Measurements from ENCODE around the gene DYNC1I2. TPM values are rescaled to one million over a fixed set of nuclear protein-coding genes. Genes with fewer than 3 reads are reported as not detected.
A peak's percentile ranks its signal among the peaks of the same experiment; 100 is the strongest.

DYNC1I2 gene
- total and polyA plus RNA-seq, 2 donors (not counting 1 experiment from before 2014, with no cell fraction given): 109 to 238 TPM

DNA sequence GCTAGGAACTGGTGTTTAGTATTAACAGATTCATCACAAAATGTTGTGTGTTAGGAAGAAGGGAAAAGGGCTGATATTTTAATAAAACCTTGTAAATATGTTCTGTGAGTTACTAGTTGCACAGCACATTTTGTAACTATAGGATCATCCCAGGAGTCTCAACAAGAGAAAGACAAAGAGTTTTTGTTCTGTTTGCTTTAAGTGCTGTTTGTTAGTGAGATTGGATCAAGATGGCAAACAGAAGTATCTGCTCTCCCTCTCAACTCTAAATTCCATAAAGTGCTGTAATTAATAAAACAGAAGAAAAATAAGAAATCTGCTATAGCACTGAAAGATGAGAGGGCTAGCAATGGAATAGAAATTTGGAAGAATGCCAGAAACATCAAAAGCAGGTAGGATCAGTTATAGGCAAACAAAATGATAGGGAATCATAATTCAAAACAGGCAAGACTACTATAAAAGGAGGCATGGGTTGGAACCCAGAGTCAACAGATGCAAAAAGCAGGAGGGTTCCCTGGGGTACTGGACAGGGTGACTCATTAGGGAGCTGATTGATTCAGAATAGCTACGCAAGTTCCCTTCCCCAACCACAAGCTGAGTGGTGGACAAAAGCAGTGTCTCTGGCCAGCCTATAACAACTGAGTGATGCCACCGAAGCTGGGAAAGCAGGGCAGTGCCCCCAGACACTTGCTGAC, 75.8 kb downstream of the DYNC1I2 start:
- no peaks in the 10 kb centered on the region for H3K9me3 ChIP-seq (ENCODE audit: control insufficient read depth, insufficient read depth, low read depth, low read length)
- H3K4me2 ChIP-seq (ENCODE audit: extremely low read depth, insufficient read depth, low read length): no peak overlapping the region
- no peak overlapping the region for H3K4me3 ChIP-seq (replicated peaks in 1 of 4; ENCODE audit: control extremely low read depth in 1 of 4, insufficient read depth in 1 of 4, low read depth in 3 of 4, low read length in 4 of 4)
- no peaks in the 10 kb centered on the region for H3K4me1 ChIP-seq (ENCODE audit: control insufficient read depth, extremely low read depth, insufficient read depth, low read length)
- TF ChIP-seq, protein P1, sequence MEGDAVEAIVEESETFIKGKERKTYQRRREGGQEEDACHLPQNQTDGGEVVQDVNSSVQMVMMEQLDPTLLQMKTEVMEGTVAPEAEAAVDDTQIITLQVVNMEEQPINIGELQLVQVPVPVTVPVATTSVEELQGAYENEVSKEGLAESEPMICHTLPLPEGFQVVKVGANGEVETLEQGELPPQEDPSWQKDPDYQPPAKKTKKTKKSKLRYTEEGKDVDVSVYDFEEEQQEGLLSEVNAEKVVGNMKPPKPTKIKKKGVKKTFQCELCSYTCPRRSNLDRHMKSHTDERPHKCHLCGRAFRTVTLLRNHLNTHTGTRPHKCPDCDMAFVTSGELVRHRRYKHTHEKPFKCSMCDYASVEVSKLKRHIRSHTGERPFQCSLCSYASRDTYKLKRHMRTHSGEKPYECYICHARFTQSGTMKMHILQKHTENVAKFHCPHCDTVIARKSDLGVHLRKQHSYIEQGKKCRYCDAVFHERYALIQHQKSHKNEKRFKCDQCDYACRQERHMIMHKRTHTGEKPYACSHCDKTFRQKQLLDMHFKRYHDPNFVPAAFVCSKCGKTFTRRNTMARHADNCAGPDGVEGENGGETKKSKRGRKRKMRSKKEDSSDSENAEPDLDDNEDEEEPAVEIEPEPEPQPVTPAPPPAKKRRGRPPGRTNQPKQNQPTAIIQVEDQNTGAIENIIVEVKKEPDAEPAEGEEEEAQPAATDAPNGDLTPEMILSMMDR (conservative IDR thresholded peaks at IDR 0.05 in 1 of 2, IDR thresholded peaks at IDR 0.05 in 1 of 2; ENCODE audit: low read depth in 1 of 2, low read length in 2 of 2): no peak
- TF ChIP-seq EZH2 (IDR thresholded peaks at IDR 0.05; ENCODE audit: low read length, missing control alignments): no peak
- H3K27me3 ChIP-seq (ENCODE audit: control insufficient read depth, insufficient read depth, low read length): no peaks in the 10 kb centered on the region
- no peaks in the 10 kb centered on the region for H3K79me2 ChIP-seq (ENCODE audit: control insufficient read depth, insufficient read depth, low read length)
- H4K20me1 ChIP-seq (ENCODE audit: control insufficient read depth, extremely low read depth, insufficient read depth, low read length): no peaks in the 10 kb centered on the region
- H3K36me3 ChIP-seq (ENCODE audit: control insufficient read depth, insufficient read depth, low read length): no peaks in the 10 kb centered on the region
- no peak overlapping the region for H3K9ac ChIP-seq (ENCODE audit: insufficient read depth, low read length)
- H3K27ac ChIP-seq (ENCODE audit: insufficient read depth, low read length): no peak overlapping the region
- no peak overlapping the region for H2AFZ ChIP-seq (ENCODE audit: low read length)
- DNase-seq (ENCODE audit: low read depth in 2 of 2): peak; percentile 39 to 59

DNA sequence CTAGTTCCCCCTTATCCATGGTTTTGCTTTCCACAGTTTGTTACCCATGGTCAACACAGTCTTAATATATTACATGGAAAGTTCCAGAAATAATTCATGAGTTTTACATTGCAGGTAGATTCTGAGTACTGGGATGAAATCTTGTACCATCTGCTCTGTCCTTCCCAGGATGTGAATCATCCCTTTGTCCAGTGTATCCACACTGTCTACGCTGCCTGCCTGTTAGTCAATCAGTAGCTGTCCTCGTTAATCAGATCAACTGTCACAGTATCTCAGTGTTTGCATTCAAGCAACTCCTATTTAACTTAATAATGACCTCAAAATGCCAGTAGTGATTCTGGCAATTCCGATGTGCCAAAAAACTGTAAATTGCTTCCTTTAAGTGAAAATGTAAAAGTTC, 76.3 kb downstream of the DYNC1I2 start:
- Histone ChIP-seq H3K9ac (ENCODE audit: insufficient read depth, low read length) (no peak overlapping the region), H3K27me3 (ENCODE audit: control insufficient read depth, insufficient read depth, low read length) (no peaks in the 10 kb centered on the region), H3K4me3 (replicated peaks in 1 of 4; ENCODE audit: control extremely low read depth in 1 of 4, insufficient read depth in 1 of 4, low read depth in 3 of 4, low read length in 4 of 4) (no peak overlapping the region), H4K20me1 (ENCODE audit: control insufficient read depth, extremely low read depth, insufficient read depth, low read length) (no peaks in the 10 kb centered on the region), H2AFZ (ENCODE audit: low read length) (no peak overlapping the region), H3K36me3 (ENCODE audit: control insufficient read depth, insufficient read depth, low read length) (no peaks in the 10 kb centered on the region), H3K9me3 (ENCODE audit: control insufficient read depth, insufficient read depth, low read depth, low read length) (no peaks in the 10 kb centered on the region), H3K4me1 (ENCODE audit: control insufficient read depth, extremely low read depth, insufficient read depth, low read length) (no peaks in the 10 kb centered on the region), H3K4me2 (ENCODE audit: extremely low read depth, insufficient read depth, low read length) (no peak overlapping the region), H3K27ac (ENCODE audit: insufficient read depth, low read length) (no peak overlapping the region), H3K79me2 (ENCODE audit: control insufficient read depth, insufficient read depth, low read length) (no peaks in the 10 kb centered on the region)
- TF ChIP-seq, protein P1 (conservative IDR thresholded peaks at IDR 0.05 in 1 of 2, IDR thresholded peaks at IDR 0.05 in 1 of 2; ENCODE audit: low read depth in 1 of 2, low read length in 2 of 2): no peak
- TF ChIP-seq EZH2 (IDR thresholded peaks at IDR 0.05; ENCODE audit: low read length, missing control alignments): no peak
- peak in 1 of 2 donors; percentile 5 for DNase-seq (ENCODE audit: low read depth in 2 of 2)

DNA sequence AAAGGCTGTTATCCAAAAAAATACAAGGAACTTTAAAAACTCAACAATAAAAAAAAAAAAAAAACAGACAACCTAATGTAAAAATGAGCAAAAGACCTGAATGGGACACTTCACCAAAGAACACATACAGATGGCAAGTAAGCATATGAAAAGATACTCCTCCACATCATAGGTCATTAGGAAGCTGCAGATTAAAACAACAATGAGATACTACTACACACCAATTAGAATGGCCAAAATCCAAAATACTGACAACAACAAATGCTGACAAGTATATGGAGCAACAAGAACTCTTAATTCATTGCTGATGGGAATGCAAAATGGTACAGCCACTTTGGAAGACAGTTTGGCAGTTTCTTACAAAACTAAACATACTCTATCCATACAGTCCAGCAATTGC, 84.2 kb downstream of the DYNC1I2 start:
- no peak overlapping the region for H3K27ac ChIP-seq (ENCODE audit: insufficient read depth, low read length)
- no peak overlapping the region for H2AFZ ChIP-seq (ENCODE audit: low read length)
- H4K20me1 ChIP-seq (ENCODE audit: control insufficient read depth, extremely low read depth, insufficient read depth, low read length): no peaks in the 10 kb centered on the region
- H3K9me3 ChIP-seq (ENCODE audit: control insufficient read depth, insufficient read depth, low read depth, low read length): no peaks in the 10 kb centered on the region
- TF ChIP-seq EZH2 (IDR thresholded peaks at IDR 0.05; ENCODE audit: low read length, missing control alignments): no peak
- TF ChIP-seq, protein P1 (conservative IDR thresholded peaks at IDR 0.05 in 1 of 2, IDR thresholded peaks at IDR 0.05 in 1 of 2; ENCODE audit: low read depth in 1 of 2, low read length in 2 of 2): no peak
- no peak overlapping the region for H3K4me2 ChIP-seq (ENCODE audit: extremely low read depth, insufficient read depth, low read length)
- H3K79me2 ChIP-seq (ENCODE audit: control insufficient read depth, insufficient read depth, low read length): no peaks in the 10 kb centered on the region
- H3K9ac ChIP-seq (ENCODE audit: insufficient read depth, low read length): no peak overlapping the region
- H3K36me3 ChIP-seq (ENCODE audit: control insufficient read depth, insufficient read depth, low read length): no peaks in the 10 kb centered on the region
- H3K4me3 ChIP-seq (replicated peaks in 1 of 4; ENCODE audit: control extremely low read depth in 1 of 4, insufficient read depth in 1 of 4, low read depth in 3 of 4, low read length in 4 of 4): no peak overlapping the region
- H3K27me3 ChIP-seq (ENCODE audit: control insufficient read depth, insufficient read depth, low read length): no peaks in the 10 kb centered on the region
- DNase-seq (ENCODE audit: low read depth in 2 of 2): no peak
- H3K4me1 ChIP-seq (ENCODE audit: control insufficient read depth, extremely low read depth, insufficient read depth, low read length): no peaks in the 10 kb centered on the region
